T1000 (cell line): ENCODE measurements around the gene PTPRN2.
"Not testable (repeated sequence)": the region's sequence is repeated elsewhere in the genome, so short reads cannot be mapped to it uniquely, and the experiment has no call there.

Source experiments
- DNase-seq: peaks from one replicate; lab custom pipeline; 2025; ENCODE audit warnings: mixed read lengths; lab: John Stamatoyannopoulos, UW

Gene PTPRN2

GRCh38 chr7:158302274-158303070 lies 285.2 kb downstream of the PTPRN2 start:
- DNase-seq, result no peak

- no peak for DNase-seq
Measured at GRCh38 chr7:158301207-158301606, 286.4 kb downstream of the PTPRN2 start.

- no peak for DNase-seq
Measured at GRCh38 chr7:158300427-158300826, 287.2 kb downstream of the PTPRN2 start.

GRCh38 chr7:158299607-158300006 lies 288.0 kb downstream of the PTPRN2 start:
- no peak for DNase-seq

- DNase-seq, result no peak
Measured at GRCh38 chr7:158296798-158297104, 290.9 kb downstream of the PTPRN2 start.

GRCh38 chr7:158295966-158296797 lies 291.4 kb downstream of the PTPRN2 start:
- no peak for DNase-seq

- not testable (repeated sequence) for DNase-seq
Measured at GRCh38 chr7:158294468-158295215, 293.0 kb downstream of the PTPRN2 start.

GRCh38 chr7:158292948-158293347 lies 294.7 kb downstream of the PTPRN2 start:
- no peak for DNase-seq

- no peak for DNase-seq
Measured at GRCh38 chr7:158291998-158292397, 295.6 kb downstream of the PTPRN2 start.

GRCh38 chr7:158289761-158290523 lies 297.7 kb downstream of the PTPRN2 start:
- DNase-seq, result no peak

- DNase-seq, result no peak
Measured at GRCh38 chr7:158289231-158289630, 298.4 kb downstream of the PTPRN2 start.

GRCh38 chr7:158286210-158286609 lies 301.4 kb downstream of the PTPRN2 start:
- no peak for DNase-seq

GRCh38 chr7:158285383-158285770 lies 302.2 kb downstream of the PTPRN2 start:
- no peak for DNase-seq

- no peak for DNase-seq
Measured at GRCh38 chr7:158284617-158285382, 302.8 kb downstream of the PTPRN2 start.

- DNase-seq, result no peak
Measured at GRCh38 chr7:158284121-158284520, 303.5 kb downstream of the PTPRN2 start.

- DNase-seq, result no peak
Measured at GRCh38 chr7:158283016-158283974, 304.3 kb downstream of the PTPRN2 start.

- no peak for DNase-seq
Measured at GRCh38 chr7:158282461-158283001, 305.1 kb downstream of the PTPRN2 start.

GRCh38 chr7:158281441-158281840 lies 306.2 kb downstream of the PTPRN2 start:
- DNase-seq, result no peak

GRCh38 chr7:158280448-158281144 lies 307.0 kb downstream of the PTPRN2 start:
- DNase-seq, result no peak
